ENCODE measurements around the gene SIVA1.

The SIVA1 gene, protein sequence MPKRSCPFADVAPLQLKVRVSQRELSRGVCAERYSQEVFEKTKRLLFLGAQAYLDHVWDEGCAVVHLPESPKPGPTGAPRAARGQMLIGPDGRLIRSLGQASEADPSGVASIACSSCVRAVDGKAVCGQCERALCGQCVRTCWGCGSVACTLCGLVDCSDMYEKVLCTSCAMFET

DNA sequence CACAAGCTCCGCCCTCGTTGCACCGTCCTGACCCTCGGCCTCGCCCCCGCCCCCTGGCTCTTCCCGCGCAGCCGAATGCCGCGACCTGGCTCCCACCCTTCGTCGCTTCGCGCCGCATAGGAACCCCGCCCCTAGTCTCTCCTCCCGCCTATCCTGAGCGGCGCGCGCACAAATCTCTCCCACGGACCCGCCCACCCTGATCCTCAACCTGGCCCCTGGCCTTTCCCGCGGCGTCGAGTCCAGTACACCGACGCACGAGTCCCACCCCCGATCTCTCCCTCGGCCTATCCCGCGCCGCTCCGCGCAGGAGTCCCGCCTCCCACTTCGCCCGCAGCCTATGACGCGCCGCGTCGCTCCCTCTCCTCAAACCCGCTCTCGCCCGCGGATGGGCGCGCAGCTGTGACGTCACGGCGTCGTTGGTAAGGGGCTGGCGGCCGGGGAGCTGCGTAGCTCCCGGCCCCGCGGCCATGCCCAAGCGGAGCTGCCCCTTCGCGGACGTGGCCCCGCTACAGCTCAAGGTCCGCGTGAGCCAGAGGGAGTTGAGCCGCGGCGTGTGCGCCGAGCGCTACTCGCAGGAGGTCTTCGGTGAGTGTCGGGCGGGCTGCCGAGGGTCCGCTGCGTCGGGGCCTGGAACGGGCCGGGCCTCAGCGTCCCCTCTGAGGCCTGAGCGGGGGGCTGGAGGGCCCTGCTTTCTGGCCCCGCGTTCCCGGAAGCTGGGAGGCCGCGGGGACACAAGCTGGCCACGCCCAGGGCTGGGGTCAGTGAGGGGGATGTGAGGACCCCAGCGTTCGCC lies at the start of gene SIVA1:
TSS of gene SIVA1 (plus strand) at position 413 of the 793 bp plus-strand sequence. CDS start at position 468, 55 bp downstream.
- peak; percentile 99 for DNase-seq (ENCODE audit: low spot score)

DNA sequence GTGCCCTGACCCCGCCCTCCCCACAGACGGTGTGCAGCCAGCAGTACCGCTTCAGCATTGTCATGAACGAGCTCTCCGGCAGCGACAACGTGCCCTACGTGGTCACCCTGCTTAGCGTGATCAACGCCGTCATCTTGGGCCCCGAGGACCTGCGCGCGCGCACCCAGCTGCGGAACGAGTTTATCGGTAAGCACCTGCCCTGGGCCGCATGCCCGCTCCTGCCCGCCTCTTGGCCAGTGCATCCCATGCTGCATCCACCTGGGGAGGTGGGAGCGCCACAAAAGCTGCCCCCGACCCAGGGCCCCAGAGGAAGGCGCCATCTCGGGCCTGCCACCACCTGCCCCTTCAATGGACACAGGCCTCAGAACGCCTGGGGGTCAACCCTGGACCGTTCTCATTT lies 49.7 kb upstream of the SIVA1 start:
- DNase-seq (ENCODE audit: low spot score): no peak

DNA sequence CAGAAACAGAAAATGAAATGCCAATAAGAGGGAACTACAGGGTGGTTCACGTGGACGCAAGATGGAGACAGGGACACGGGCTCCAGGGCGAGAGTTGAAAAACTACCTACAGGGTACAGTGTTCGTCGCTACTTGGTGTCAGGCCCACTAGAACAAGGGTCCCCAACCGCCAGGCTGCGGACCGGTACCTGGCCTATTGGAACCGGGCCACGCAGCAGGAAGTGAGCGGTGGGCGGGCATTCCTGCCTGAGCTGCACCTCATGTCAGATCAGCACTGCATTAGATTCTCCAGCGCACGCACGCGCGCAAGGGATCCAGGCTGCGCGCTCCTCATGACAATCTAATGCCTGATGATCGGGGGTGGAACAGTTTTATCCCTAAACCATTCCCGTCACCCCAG lies 48.7 kb upstream of the SIVA1 start:
- DNase-seq (ENCODE audit: low spot score): no peak

DNA sequence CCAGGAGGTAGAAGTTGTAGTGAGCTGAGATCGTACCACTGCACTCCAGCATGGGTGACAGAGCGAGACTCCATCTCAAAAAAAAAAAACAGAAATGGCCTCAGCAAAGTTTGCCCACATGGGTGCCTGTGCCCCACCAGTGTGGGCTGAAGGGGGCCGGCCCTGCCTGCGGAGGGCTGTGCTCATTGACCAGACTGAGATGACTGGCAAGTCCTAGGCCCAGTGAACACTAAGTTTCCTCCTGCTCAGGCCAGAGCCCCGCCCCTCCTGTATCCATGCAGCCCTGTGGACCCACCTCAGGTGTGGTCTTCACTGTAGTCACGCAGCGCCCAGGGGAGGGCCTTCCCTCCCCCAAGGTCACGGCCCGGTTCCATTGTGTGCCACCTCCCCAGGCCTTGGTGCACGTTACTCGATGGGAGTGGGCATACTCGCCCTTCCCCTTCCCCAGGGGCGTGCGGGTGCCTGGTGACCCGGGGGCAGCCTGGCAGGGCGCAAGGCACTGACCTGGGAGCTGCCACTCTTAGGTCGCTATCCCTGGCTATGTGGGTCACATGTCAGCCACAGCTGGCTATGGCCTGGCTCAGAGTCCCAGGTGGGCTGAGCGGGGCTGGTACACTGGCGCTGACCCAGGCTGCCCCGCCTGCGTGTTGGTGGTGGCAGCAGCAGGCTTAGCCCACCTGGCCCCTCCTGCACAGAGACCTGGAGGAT lies 47.5 kb upstream of the SIVA1 start:
- no peak for DNase-seq (ENCODE audit: low spot score)

DNA sequence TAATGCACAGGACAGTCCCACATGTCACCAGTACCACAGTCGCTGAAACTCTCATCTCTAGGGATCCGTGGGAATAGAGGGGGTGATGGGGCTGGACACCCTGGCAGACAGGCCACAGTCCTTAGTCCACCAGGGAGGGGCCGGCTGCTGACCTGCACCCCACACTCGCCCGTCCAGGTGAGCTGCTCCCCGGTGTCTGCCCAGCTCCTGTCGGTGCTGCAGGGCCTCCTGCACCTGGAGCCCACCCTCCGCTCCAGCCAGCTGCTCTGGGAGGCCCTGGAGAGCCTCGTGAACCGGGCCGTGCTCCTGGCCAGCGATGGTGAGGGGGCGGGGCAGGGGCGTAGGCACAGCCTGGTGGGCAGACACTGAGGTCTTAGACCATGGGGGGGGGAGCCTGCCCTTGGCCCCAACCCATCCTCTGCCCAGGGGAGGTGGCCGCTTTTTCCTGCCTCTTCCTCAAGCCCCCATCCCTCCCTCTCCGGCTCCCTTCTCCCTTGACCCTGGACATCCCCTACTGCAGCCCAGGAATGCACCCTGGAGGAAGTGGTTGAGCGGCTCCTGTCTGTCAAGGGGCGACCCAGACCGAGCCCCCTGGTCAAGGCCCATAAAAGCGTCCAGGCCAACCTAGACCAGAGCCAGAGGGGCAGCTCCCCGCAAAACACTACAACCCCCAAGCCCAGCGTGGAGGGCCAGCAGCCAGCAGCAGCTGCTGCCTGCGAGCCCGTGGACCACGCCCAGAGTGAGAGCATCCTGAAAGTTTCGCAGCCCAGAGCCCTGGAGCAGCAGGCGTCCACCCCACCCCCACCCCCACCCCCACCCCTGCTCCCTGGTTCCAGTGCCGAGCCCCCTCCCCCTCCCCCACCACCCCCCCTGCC lies 46.0 kb upstream of the SIVA1 start:
- no peak for DNase-seq (ENCODE audit: low spot score)

DNA sequence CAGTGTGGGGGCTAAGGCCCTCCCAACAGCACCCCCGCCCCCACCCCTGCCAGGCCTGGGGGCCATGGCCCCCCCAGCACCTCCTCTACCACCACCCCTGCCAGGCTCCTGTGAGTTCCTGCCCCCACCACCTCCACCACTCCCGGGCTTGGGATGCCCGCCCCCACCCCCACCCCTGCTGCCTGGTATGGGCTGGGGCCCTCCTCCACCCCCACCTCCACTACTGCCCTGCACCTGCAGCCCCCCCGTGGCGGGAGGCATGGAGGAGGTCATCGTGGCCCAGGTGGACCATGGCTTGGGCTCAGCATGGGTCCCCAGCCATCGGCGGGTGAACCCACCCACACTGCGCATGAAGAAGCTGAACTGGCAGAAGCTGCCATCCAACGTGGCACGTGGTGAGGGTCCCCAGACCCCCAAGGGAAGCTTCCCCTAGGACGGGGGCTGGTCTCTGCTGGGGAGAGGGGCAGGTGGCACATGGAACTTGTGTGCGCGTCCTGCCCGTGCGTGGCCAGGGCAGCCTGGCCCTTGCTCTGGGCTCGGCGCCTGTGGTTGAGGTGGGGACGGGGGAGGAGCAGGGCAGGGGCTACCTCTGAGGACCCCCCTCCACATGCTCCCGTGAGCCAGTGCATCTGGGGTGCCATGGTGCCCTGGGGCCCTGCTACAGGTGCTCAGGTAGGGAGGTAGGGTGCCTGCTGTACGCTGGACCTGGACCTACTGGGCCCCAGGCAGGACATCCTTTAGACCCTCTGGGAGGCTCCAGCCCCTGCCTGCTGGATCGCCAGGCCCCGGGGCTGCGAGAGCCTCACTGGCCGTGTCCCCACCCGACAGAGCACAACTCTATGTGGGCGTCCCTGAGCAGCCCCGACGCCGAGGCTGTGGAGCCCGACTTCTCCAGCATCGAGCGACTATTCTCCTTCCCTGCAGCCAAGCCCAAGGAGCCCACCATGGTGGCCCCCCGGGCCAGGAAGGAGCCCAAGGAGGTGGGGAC lies 45.0 kb upstream of the SIVA1 start:
- DNase-seq (ENCODE audit: low spot score): no peak

DNA sequence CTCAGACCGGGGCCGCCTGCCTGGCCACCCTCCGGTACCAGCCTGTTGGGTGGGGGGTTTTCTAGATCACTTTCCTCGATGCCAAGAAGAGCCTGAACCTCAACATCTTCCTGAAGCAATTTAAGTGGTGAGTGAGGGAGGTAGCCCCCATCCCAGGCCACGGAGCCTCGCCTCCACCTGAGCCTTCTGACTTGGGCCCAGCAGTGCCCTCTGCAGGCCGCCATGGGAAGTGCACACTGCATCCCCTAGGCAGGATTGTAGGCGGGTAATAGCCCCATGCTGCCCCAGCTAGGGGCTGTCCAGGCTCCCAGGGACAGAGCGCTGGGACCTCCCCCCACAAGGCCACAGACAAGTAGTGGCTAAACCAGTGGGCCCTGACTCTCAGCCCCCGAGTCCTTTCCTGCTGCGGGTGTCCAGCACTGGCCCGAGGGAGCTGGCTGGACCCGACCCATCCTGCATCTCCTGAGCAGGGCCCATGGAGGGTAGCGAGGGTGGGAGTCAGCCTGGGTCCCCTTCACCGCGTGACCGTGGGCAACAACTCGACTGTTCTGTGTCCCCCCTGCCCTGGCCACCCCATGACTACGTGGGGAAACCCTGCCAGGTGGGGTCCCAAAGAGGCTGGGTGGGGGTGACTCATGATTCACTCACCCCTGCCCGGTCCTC lies 44.2 kb upstream of the SIVA1 start:
- peak; percentile 70 for DNase-seq (ENCODE audit: low spot score)

DNA sequence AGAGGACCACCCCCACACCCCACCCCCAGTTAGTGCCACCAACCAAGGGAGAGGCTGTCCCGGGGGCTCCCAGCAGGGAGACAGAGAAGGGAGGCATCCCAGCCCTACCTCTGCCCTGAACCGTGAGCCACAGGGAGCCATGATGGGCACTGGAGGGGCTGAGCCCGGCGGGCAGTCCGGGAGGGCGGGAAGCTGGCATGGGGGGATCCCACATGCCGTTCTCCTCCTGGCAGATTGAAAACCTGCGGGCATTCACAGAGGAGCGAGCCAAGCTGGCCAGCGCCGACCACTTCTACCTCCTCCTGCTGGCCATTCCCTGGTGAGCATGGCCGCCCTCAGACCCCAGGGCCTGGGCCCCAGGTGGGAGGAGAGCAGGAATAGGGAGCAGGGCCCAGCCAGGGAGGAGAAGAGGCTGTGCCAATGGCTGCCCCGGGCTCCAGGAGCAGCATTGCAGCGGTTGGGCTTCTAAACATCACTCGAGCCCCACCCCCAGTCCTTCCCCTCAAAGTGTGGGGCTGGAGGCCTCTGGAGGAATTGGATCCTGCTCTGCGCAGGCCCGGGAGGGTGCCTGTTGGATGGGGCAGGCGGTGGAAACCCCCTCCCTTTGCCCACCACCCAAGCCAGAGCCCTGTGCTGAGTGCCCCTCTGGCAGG lies 43.4 kb upstream of the SIVA1 start:
- no peak for DNase-seq (ENCODE audit: low spot score)

DNA sequence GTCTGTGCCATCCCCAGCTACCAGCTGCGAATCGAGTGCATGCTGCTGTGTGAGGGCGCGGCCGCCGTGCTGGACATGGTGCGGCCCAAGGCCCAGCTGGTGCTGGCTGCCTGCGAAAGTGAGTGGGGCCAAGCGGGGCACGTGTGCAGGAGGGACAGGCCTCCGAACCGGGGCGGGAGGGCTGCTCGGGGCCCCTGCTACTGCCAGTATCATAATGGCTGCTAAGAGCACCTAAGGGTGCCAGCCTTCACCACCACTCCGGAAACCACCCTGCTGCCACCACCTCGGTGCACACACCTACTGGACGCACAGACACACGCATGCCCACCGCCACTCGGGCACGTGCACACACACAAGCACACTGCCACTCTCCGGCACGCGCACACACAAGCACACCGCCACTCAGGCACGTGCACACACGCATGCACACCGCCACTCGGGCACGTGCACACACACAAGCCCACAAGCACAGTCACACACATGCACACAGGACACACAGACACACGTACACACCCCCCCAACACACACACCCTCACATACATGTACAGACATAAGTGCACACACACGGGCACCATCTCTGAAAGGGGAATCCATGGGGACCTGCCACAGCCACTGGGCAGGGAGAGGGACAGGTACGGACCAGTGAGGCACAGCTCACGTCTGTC lies 42.7 kb upstream of the SIVA1 start:
- no peak for DNase-seq (ENCODE audit: low spot score)

DNA sequence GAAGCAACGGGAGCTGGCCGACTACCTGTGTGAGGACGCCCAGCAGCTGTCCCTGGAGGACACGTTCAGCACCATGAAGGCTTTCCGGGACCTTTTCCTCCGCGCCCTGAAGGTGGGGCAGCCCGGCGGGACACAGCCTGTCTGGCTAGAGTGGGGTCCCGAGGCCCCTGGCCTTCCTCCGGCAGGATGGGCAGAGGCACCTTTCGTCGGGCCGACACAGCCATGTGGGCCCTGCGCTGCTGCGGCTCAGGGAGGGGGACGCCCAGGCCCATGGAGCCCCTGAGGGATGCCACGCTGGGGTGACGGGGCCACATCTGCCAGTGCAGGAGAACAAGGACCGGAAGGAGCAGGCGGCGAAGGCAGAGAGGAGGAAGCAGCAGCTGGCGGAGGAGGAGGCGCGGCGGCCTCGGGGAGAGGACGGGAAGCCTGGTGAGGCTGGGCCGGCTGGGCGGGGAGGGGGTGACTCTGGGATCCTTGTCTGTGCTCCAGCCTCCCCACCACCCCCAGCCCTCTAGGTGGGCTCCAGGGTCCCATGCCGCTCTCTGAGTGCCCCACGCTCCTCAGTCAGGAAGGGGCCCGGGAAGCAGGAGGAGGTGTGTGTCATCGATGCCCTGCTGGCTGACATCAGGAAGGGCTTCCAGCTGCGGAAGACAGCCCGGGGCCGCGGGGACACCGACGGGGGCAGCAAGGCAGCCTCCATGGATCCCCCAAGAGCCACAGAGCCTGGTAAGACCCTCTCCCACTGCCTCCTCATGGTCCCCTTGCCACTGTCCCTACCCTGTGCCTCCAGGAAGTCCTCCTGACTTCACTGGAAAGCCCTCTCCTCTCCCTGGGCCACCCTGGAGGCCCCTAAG lies 39.8 kb upstream of the SIVA1 start:
- DNase-seq (ENCODE audit: low spot score): no peak

DNA sequence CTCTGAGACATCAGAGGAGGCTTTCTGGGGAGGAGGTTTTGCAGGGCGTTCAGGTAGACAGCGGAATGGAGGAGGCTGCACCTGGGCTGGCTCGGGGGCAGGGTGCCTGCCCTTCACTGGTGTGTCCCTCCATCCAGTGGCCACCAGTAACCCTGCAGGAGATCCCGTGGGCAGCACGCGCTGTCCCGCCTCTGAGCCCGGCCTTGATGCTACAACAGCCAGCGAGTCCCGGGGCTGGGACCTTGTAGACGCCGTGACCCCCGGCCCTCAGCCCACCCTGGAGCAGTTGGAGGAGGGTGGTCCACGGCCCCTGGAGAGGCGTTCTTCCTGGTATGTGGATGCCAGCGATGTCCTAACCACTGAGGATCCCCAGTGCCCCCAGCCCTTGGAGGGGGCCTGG lies 38.9 kb upstream of the SIVA1 start:
- DNase-seq (ENCODE audit: low spot score): no peak

DNA sequence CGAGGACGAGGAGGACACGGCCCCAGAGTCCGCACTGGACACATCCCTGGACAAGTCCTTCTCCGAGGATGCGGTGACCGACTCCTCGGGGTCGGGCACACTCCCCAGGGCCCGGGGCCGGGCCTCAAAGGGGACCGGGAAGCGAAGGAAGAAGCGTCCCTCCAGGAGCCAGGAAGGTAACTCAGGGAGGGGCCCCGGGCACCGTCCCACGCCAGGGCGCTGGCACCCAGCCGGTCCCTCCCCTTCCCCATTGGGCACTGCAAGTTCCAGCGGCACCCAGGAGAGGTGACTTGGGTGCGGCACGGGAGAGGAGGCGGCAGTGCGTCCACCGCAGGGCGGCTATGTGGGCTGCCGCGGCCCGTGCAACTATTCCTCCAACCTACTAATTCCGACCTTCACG lies 38.3 kb upstream of the SIVA1 start:
- DNase-seq (ENCODE audit: low spot score): no peak

DNA sequence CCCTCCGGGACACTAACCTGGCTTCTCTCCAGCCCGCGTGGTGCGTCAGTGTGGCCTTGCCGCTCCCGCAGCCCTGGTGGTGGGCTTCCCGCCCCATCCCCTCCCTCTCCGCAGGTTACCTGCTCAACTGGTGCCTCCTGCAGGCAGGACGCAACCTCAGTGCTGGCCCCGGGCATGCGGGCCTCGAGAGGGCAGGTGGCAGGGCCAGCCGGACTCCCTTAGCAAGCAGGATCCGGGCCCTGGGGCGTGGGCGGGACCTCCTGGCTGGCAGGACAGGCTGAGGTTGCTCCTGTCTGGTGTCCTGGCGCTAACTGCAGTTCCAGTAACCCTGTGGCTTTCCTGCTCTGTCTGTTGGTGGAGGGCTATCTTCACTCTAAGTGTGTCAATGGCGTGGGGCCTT lies 37.5 kb upstream of the SIVA1 start:
- DNase-seq (ENCODE audit: low spot score): no peak

DNA sequence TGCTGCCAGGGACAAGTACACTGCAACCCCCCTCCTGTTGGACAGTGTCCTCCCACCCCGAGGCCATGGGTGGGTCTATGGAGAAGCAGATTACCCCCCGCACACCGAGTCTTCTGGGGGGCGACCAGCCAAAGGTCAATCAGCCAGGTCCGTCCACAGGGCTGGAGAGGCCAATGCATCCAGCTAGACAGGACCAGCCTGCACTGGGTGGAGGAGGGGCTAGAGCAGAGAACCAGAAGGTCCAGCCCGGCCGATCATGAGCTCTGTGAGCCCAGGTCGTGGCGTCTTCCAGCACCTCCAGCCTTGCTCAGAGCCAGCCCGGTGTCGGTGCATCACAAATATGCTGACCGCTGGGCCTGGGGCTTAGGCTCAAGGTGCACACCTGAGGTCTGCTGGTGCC lies 37.1 kb upstream of the SIVA1 start:
- DNase-seq (ENCODE audit: low spot score): no peak

DNA sequence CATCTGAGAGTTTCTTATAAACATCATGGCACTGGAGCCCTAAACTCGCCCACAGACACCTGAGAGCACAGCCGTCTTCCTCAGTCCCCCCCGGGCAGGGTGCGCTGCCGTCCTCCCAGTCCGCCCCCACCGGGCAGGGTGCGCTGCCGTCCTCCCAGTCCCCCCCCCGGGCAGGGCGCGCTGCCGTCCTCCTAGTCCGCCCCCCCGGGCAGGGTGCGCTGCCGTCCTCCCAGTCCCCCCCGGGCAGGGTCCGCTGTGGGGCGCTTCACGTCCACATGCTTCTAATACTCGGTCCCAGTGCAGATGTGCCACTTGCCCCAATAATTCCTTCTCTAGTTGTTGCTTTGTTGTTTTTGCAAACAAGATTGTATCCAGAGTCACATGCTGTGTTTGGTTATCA lies 35.8 kb upstream of the SIVA1 start:
- DNase-seq (ENCODE audit: low spot score): no peak

DNA sequence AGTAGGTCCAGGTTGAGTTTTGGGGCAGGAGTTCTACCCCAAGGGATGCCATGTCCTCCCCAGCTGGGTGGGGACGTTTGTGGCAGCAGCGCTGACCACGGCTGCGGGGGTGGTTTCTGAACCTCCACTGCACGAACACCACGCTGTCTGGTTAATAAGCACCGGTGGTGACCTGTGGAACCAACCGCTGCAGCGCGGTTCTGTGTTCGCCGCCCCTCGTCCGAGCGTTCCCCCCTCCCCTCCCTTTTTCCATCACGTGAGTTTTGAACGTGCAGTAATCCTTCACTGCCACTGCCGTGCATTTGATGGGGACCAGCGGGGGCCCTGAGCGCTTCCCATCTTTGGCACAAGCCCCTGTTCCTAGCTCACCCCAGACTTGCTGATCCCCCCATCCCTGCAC lies 35.3 kb upstream of the SIVA1 start:
- no peak for DNase-seq (ENCODE audit: low spot score)

DNA sequence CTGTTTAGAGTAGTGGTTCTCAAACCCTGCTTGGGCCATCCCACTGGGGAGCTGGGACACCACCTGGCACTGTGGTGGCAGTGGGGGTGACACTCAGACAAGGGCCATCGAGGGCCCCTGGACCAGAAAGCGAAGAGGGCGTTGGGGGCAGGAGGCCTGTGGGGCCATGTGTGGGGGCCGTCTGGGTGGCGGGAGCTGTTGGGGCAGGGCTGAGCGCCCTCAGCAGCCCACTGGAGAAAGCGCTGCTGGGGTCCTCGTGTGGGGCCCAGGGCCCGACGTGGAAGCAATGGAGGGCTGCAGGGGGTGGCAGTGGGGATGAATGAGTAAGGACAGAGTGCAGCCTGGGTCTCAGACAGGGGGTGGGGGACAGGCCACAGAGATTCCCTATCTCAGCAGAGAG lies 34.8 kb upstream of the SIVA1 start:
- DNase-seq (ENCODE audit: low spot score): no peak

DNA sequence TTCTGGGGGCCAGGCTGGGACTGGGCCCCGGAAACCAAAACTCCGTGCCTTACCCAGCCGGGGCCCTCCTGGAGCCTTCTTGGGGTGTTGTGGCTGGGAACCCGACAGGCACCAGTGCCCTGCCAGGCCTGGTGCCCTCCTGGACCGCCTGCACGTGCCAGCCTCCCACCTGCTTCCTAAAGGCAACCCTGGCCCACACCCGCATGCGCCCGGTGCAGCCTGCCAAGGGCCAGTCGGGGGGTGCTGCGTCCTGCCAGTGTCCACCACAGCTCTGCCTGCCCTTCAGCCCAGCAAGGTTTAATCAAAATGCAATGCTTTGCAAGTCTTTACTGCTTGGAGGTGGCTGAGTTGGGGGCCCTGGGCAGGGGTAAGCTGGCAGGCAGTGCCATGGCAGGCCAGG lies 34.1 kb upstream of the SIVA1 start:
- no peak for DNase-seq (ENCODE audit: low spot score)

DNA sequence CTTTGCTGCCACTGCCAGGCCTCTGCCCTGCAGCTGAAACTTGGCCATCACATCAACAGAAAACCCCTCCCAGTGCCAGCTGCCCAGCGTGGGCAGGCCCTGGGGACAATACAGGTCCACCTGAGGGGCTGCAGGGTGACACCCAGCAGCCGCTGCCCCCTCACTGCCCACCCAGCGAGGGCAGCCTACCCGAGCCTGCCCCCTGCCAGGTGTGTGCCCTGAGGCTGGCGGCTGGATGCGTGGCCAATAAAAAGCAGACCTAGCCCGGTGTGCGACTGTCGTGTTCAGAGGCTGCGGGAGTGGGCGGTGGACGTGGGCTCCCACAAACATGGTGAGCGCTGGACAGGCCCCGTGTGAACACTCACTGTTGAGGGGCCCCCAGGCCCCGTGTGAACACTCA lies 33.6 kb upstream of the SIVA1 start:
- no peak for DNase-seq (ENCODE audit: low spot score)

Measured in kidney tubule cell (primary cell).